GM12878 (cell line): ENCODE data around the gene DACH1.

Experiments used
- MXI1 ChIP-seq: fragments of 150-350 bp; IDR thresholded peaks from 2 replicates; pipeline ENCODE4 v1.6.1; 2011; ENCODE audit warnings: low read depth, mild to moderate bottlenecking, inconsistent platforms, low read length, improper control_type of control experiment
- PBX3 ChIP-seq: IDR thresholded peaks from 2 replicates; pipeline ENCODE4 v1.6.1; 2011; ENCODE audit warnings: mild to moderate bottlenecking, low read depth, low read length, moderate library complexity; ENCODE audit not compliant: insufficient replicate concordance
- POLR2A ChIP-seq: IDR thresholded peaks from 2 replicates; pipeline ENCODE4 v1.6.1; 2011; ENCODE audit warnings: low read depth, mild to moderate bottlenecking, low read length
- TAF1 ChIP-seq: IDR thresholded peaks from 2 replicates; pipeline ENCODE4 v1.6.1; 2011; ENCODE audit warnings: mild to moderate bottlenecking, low read depth, low read length, borderline replicate concordance
- USF2 ChIP-seq: IDR thresholded peaks from 2 replicates; pipeline ENCODE4 v1.6.1; 2011; ENCODE audit warnings: low read depth, low read length, improper control_type of control experiment, borderline replicate concordance

GRCh38 chr13:71787414-71787813 lies 79.6 kb downstream of the DACH1 start:
- TF ChIP-seq POLR2A (no peak), TAF1 (no peak), MXI1 (no peak), PBX3 (no peak), USF2 (no peak)
